Adrenal gland (tissue), 12 donors: ENCODE results near the gene RAF1. TPM values are rescaled to one million over a fixed set of nuclear protein-coding genes. Genes with fewer than 3 reads are reported as not detected.

Source experiments
- DNase-seq, 7 donors: peaks; one replicate each; pipeline ENCODE4 v3.0.0-alpha.2; 2019 to 2020
- H3K27ac ChIP-seq, 5 donors: fragments of 200-600 bp; sonication (generic) in 4 of 5; 1 replicate in 3 of 5; 2 replicates in 2 of 5; pipeline versions ENCODE4 v1.5.1 to v1.8.0; 2016 to 2020; ENCODE audit warnings: mild to moderate bottlenecking in 1 of 5
- H3K27me3 ChIP-seq: fragments of 200-600 bp; 2 replicates; pipeline ENCODE4 v1.8.0; 2021
- H3K36me3 ChIP-seq, 2 donors: fragments of 200-600 bp; replicated peaks in 1 of 2; 1 replicate in 1 of 2; 2 replicates in 1 of 2; pipeline versions ENCODE4 v1.5.1 to v1.8.0; 2018 to 2022
- H3K4me1 ChIP-seq, 2 donors: fragments of 200-600 bp; replicated peaks in 1 of 2; 1 replicate in 1 of 2; 2 replicates in 1 of 2; pipeline versions ENCODE4 v1.5.1 to v1.8.0; 2018 to 2021
- H3K4me3 ChIP-seq, 4 donors: fragments of 200-600 bp; sonication (generic) in 3 of 4; one replicate each; pipeline ENCODE4 v1.5.1; 2016 to 2018
- H3K9me3 ChIP-seq, 3 donors: fragments of 200-600 bp; sonication (generic) in 1 of 3; replicated peaks in 1 of 3; 1 replicate in 2 of 3; 2 replicates in 1 of 3; pipeline versions ENCODE4 v1.5.1 to v1.8.0; 2016 to 2021
- CTCF ChIP-seq, 6 experiments: fragments of 450-650 bp in 4 of 6; fragments of 200-600 bp in 2 of 6; sonication (generic) in 1 of 6; IDR thresholded peaks; 1 replicate in 5 of 6; 2 replicates in 1 of 6; pipeline versions ENCODE4 v1.5.1 to v1.8.0; 2016 to 2021; ENCODE audit warnings: antibody characterized with exemption in 6 of 6, mild to moderate bottlenecking in 2 of 6, moderate library complexity in 1 of 6
- POLR2A ChIP-seq, 2 donors: fragments of 450-650 bp; IDR thresholded peaks; one replicate each; pipeline ENCODE4 v1.6.1; 2017; ENCODE audit warnings: antibody characterized with exemption in 2 of 2, mild to moderate bottlenecking in 2 of 2, moderate library complexity in 1 of 2
- WGBS, 4 donors: extraction: QIAGEN DNeasy Blood & Tissue Kit in 2 of 4; methylation state at CpG; one replicate each; pipeline versions ENCODE4 v1.1.5 to v1.1.7; 2013 to 2017; 5-methylcytosine and 5-hydroxymethylcytosine counted together
- intact Hi-C, 2 donors: fragments of 100-400 bp; cut with DNase I; formaldehyde crosslinking; loops; one replicate each; pipeline versions ENCODE4 v1.14.1 to v1.15.0; 2022 to 2023
- polyA plus RNA-seq, 3 donors: library from polyadenylated mRNA; stranded (reverse); fragments of 200-250 nt in 2 of 3; fragments of 350-450 nt in 1 of 3; fragmentation: Illumina TruSeq in 1 of 3; extraction: RNeasy Lipid Tissue Mini Kit (QIAGEN cat#74804) in 1 of 3; gene quantifications; one replicate each; pipeline ENCODE4 v1.2.3, GENCODE V29; 2013 to 2014
- total RNA-seq, 9 donors: library from RNA; depleted of rRNA in 4 of 9; stranded (reverse); fragments of >200 nt in 4 of 9; fragments of 120-200 nt in 1 of 9; fragmentation: NEBNext Ultra II Directional in 1 of 9; extraction: Animal tissue kit (Norgen Biotek cat#: 25700) in 1 of 9; gene quantifications; one replicate each; pipeline versions ENCODE4 v1.1.0 to v1.2.4, GENCODE V29; 2013 to 2023
- donor health status: healthy with polysubstance abuse.
- donor health status: Bipolar disorder and iron deficiency.
- donor health status: DM: yes; HTN: yes; CAD: no.
- donor health status: DM: no; HTN: no; CAD: no.
- donor health status: DM: no; HTN: no; CAD: no.
- donor health status: DM: yes; HTN: yes; CAD: no.

RAF1 gene
- total and polyA plus RNA-seq, 12 donors = 45.9 to 110 (median 69.4) TPM

- Histone ChIP-seq H3K27ac (no peak overlapping the region), H3K4me3 (no peak overlapping the region), H3K27me3 (no peaks in the 10 kb centered on the region), H3K4me1 (peaks cover 0 to 6% of the 10 kb centered on the region in 2 donors), H3K36me3 (peaks cover 0 to 82% of the 10 kb centered on the region in 2 donors), H3K9me3 (no peaks in the 10 kb centered on the region)
- no peak for DNase-seq
- WGBS, 4 donors = 71 to 83% (median 72%) methylated on average over 7 of the region's 7 CpGs
- intact Hi-C loops = no loop called here
- TF ChIP-seq CTCF (IDR thresholded peaks at IDR 0.05) (no peak), POLR2A (IDR thresholded peaks at IDR 0.05) (no peak)
These were observed 89.3 kb downstream of the RAF1 start for GRCh38 chr3:12574661-12575060.

- peak in 1 of 7 donors; percentile 23 for DNase-seq
- TF ChIP-seq CTCF (IDR thresholded peaks at IDR 0.05) (no peak), POLR2A (IDR thresholded peaks at IDR 0.05) (no peak)
These were observed 89.8 kb downstream of the RAF1 start for GRCh38 chr3:12574131-12574530.

GRCh38 chr3:12571986-12572385 is 91.9 kb downstream of the RAF1 start:
- intact Hi-C loops = no loop called here
- peak in 1 of 7 donors; percentile 44 for DNase-seq
- TF ChIP-seq POLR2A (IDR thresholded peaks at IDR 0.05) (no peak), CTCF (IDR thresholded peaks at IDR 0.05) (no peak)
- peaks cover 0 to 75% of the 10 kb centered on the region in 2 donors for H3K36me3 ChIP-seq
- no peak overlapping the region for H3K27ac ChIP-seq
- H3K9me3 ChIP-seq = no peaks in the 10 kb centered on the region
- H3K27me3 ChIP-seq = no peaks in the 10 kb centered on the region
- WGBS, 4 donors = 86 to 94% (median 91%) methylated on average over 11 of the region's 11 CpGs
- H3K4me1 ChIP-seq = no peaks in the 10 kb centered on the region
- no peak overlapping the region for H3K4me3 ChIP-seq

More at GRCh38 chr3:12574131-12574530, 89.8 kb downstream of the RAF1 start:
- Histone ChIP-seq H3K36me3 (peaks cover 0 to 82% of the 10 kb centered on the region in 2 donors), H3K4me1 (peaks cover 0 to under 1% of the 10 kb centered on the region in 2 donors), H3K9me3 (no peaks in the 10 kb centered on the region), H3K27me3 (no peaks in the 10 kb centered on the region), H3K4me3 (no peak overlapping the region), H3K27ac (no peak overlapping the region)
- WGBS, 4 donors = 86 to 100% (median 98%) methylated on average over 3 to 6 of the region's 6 CpGs
- intact Hi-C loops = no loop called here

DNA sequence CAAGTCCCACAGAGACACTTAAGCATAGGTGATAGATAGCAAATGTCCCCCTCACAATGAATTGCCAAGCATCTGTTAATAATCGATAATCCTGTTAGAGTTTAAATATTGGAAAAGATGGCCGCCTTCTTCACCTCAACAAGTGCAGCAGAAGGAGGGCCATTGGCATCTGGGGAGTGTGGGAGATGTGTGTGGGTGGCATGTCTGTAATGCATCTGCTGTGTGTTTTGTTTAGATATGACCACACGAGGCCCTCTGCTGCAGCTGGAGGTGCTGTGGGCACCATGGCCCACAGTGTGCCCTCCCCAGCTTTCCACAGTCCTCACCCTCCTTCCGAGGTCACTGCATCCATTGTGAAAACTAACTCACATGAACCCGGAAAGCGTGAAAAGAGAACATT is 94.1 kb downstream of the RAF1 start:
- no peak for TF ChIP-seq CTCF (IDR thresholded peaks at IDR 0.05)
- Histone ChIP-seq H3K4me1 (no peaks in the 10 kb centered on the region), H3K9me3 (no peaks in the 10 kb centered on the region), H3K4me3 (no peak overlapping the region), H3K27me3 (no peaks in the 10 kb centered on the region), H3K36me3 (peaks cover 0 to 56% of the 10 kb centered on the region in 2 donors), H3K27ac (no peak overlapping the region)
- intact Hi-C loops = no loop called here
- DNase-seq = peak in 1 of 7 donors; percentile 15
- WGBS, 4 donors = 86 to 99% (median 92%) methylated on average over 5 to 6 of the region's 6 CpGs
